H4 (cell line): ENCODE measurements around the gene NAPB. TPM values are rescaled to one million over a fixed set of nuclear protein-coding genes. Genes with fewer than 3 reads are reported as not detected.
A peak's percentile ranks its signal among the peaks of the same experiment; 100 is the strongest.
"Not testable (repeated sequence)": the region's sequence is repeated elsewhere in the genome, so short reads cannot be mapped to it uniquely, and the experiment has no call there.

ENCODE experiments used
- DNase-seq: peaks from one replicate; pipeline ENCODE4 v3.0.0-alpha.2; 2015; ENCODE audit warnings: low spot score
- total RNA-seq: library from RNA; depleted of rRNA; stranded (reverse); fragments of >200 nt; shearing (Covaris generic); gene quantifications from 2 replicates; pipeline ENCODE4 v1.2.3, GENCODE V29; 2014; rRNA removed

The NAPB gene
- 3.1 and 3.6 TPM in 2 replicates for total RNA-seq

DNA sequence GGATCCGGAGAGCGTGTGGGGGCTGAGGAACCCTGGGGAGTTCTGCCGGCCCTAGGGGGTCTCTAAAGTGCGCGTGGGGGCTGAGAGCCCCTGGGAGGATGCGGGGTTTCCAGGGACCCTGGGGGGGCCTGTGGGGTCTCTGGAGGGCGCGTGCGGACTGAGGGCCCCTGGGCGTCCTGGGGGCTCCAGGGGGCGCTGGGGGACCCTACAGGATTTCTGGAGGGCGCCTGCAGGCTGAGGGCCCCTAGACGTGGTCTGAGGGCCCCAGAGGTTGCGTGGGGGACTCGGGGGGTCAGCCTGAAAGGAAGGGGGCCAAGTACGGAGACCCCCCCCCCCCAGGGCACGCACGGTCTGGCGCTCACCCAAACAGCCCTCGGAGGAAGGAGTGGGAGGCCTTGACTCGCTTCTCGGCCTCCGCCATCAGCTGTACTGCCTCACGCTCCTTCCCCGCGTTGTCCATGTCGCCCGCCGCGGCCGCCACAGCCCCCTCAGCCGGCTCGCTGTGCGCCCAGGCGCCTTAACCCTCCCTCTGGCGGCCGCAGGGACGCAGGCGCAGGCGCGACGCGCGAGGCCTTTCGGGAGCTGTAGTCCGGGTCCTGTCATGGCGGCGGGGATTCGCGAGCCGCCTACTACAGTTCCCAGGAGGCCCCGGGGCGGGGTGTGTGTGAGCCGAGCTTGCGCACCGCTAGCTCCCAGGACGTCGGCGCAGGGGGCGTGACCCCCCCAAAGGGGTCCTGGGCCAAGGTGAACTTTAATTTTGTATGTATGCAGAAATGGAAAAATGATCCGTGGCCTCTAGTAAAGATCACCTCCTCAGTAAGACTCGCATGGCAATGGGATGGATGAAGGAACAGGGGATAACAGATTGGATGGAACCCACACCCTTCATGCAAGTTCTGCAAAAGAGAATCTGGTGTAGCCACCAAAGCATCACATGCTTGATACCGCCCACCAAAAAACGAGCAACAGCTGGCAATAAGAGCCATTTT lies at the start of gene NAPB:
Gene NAPB, minus strand, starts transcription at position 546 of the 989 bp plus-strand sequence. Its CDS starts 86 bp downstream, at position 460.
- DNase-seq = peak; percentile 84

DNA sequence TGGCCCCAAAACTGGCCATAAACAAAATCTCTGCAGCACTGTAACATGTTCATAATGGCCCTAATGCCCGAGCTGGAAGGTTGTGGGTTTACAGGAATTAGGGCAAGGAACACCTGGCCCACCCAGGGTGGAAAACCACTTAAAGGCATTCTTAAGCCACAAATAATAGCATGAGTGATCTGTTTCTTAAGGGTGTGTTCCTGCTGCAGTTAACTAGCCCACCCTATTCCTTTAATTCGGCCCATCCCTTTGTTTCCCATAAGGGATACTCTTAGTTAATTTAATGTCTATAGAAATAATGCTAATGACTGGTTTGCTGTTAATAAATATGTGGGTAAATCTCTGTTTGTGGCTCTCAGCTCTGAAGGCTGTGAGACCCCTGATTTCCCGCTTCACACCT lies 45.7 kb upstream of the NAPB start:
- not testable (repeated sequence) for DNase-seq

DNA sequence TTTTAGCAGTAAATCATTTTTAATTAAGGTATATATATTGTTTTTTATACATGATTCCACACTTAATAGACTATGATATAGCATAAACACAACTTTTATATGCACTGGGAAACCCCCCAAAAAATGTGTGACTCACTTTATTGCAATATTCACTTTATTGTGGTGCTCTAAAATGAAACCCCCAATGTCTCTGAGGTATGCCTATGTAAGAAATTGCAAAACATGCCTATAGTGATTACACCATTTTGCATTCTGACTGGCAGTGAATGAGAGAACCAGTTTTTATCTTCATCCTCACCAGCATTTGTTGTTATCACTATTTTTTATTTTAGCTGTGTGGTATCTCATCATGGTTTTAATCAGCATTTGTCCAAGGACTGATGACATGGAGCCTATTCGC lies 39.9 kb upstream of the NAPB start:
- no peak for DNase-seq

DNA sequence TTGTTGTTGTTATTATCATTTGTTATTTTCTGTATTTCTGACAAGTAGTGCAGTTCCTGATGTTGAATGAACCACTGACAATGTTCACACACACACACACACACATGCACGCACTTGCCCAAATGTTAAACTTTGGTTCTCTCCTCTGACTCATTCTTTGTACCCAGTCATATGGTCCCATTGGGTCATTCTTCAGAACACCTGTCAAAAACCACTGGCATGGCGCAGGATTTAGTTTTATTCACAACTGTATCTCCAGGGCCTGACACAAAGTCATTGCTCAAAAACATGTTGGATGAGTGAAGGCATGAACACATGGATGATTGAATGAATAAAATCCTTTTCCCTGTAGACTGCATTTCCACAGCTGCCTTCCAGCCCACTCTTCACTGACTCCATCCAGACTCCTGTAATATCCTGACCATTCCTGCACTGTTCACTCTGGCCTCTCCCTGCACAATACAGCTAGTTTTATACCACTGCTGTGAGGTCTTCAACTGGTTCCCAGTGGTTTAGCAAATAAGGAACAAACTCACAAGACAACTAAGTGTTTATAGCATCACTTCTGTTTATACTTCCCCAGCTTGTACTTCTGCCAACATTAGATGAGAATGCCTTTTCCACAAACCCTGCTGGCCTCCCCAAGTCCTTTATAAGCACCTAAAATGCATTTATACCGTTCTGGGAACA lies 38.3 kb upstream of the NAPB start:
- DNase-seq = no peak

DNA sequence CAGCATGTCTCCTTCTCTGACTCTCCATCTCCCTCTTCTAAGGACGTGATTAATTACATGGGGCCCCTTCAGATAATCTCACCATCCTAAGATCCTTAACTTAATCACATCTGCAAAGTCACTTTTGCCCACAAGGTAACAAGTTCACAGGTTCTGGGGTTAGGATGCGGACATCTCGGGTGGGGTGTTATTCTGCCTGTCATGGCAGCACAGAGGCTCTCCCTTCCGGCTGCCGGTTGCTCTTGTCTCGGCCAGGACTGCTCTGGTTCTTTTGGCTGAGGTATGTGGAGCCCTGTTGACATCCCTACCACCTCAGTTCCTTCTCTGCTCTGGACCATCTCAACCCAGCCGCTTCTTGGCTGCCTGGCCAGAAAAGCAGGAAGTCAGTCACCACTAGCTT lies 35.6 kb upstream of the NAPB start:
- no peak for DNase-seq

DNA sequence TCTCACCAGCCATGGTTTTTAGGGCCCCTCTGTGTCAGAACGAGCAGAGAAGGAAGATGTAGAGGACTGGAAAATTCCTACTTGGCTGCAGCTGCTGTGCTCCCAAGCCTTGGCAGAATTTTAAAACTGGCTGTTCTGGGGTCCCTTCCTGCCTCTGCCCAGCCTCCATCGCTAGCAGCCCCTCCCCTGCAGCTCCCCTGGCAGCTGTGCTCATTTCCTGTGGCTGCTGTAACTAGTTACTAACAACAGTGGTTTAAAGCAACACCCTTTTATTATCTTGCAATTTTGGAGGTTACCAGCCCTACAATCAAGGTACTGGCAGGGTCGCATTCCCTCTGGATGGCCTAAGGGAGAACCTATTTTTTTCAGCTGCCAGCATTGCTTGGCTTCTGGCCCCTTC lies 35.1 kb upstream of the NAPB start:
- DNase-seq = no peak

DNA sequence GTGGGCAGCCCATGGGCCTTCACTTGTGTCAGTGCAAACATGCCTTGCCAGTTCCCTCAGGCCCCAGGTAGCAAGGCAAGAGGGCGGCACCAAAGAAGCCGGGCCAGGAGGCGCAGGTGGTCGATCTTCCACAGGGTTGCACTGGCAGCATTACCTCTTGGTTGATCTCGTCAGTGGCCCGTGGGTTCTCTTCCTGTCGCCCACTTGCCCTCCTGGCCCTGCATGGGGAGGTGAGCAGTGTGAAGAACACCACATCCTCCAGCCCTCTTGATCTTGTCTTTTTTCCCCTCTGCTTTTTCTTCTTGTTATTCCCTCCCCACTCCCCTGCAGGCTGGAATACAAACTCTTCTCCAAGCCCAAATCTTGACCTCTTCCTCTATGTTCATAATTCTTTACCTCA lies 34.4 kb upstream of the NAPB start:
- no peak for DNase-seq

DNA sequence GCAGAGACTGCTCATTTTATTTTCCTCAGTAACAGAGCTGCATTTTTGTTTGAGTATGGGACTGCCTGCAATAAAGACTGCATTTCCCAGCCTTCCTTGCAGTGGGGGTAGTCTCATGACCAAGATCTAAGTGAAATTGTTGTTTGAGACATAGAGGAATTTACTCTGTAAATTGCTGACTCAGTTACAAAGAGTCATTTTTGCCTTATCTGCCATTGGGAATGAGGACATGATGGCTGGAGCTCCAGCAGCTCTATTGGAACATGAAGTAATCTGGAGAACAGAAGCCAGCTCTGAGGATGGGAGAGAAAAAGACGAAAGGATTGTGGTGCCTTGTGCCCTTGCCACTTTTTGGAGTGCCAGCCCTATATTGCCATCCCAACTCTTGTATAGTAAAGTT lies 33.5 kb upstream of the NAPB start:
- DNase-seq = no peak

DNA sequence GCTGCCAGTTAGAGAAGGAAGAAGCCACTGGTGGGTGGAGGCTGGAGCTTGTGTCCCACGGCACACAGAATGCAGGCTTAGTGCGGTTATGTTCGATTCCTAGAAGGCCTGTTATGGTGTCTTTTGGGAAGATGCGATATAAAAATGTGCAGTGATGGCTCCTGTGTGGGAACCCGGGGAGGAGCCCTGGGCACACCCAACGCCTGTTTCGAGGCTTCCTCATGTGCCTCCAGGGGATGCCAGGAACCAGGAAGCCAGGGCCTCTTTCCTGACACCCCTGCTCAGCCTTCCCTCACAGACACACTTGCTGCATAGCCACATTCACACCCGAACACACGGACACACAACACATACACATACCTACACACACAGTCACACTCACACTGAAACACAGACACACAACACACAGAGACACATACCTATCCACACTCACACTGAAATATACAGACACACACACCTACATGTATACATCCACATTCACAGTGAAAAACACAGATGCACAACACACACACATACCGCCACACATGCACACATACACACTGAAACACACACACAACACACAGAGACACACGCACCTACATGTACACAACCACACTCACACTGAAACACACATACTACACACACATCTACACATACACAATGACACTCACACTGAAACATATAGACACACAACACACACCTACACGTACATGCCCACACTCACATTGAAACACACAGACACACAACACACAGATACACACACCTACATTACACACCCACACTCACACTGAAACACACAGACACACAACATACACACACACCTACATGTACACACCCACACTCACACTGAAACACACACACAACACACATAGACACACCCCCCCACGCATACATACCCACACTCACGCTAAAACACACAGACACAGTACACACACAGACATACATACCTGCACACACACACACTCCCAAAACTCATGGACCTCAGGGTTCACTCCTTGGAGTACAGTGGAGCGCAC lies 32.6 kb upstream of the NAPB start:
- no peak for DNase-seq

DNA sequence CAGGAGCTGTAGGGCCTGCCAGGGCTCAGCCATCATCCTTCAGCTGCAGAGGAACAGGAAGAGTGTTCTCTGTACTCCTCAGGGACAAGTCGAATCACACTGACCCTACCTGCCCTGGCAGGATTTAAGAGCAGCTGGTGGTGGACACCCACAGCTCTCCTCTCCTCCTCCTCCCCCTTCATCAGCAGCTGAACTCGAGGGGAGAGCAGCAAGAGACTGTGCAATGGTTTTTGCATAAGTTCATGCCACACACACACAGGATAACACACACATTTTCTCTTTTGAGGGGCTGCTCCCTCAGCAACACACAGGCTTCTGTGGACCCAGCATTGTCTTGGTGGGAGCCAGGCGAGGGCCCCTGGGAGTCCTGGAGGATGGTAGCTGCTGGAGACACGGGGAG lies 31.5 kb upstream of the NAPB start, which contains the start of gene CST11:
Gene CST11, minus strand, starts transcription at position 101 of the 400 bp plus-strand sequence. Its CDS starts 65 bp downstream, at position 36.
- no peak for DNase-seq

DNA sequence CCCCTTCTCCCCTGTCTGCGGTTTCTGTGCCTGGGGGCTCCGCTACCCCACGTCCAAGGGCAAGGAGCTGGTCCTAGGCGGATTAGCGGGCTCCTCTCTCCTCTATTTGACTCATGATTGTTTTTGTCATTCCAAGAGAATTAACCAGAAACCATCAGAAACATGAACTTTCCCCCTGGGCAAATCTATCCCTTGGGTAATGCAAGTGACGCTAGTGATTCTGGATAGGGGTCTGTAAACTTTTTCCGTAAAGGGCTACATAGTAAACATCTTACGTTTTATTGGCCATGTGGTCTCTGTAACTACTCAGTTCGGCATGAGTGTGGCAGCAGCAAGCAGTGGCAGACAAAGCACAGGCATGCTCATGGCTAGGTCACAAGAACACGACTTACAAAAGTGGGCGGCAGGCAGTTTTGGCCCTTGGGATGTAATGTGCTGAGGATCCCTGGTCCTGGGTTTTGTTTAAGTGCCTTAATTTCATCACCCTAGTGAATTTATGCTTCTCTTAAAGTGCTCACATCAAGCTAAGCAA lies 30.7 kb upstream of the NAPB start:
- no peak for DNase-seq

DNA sequence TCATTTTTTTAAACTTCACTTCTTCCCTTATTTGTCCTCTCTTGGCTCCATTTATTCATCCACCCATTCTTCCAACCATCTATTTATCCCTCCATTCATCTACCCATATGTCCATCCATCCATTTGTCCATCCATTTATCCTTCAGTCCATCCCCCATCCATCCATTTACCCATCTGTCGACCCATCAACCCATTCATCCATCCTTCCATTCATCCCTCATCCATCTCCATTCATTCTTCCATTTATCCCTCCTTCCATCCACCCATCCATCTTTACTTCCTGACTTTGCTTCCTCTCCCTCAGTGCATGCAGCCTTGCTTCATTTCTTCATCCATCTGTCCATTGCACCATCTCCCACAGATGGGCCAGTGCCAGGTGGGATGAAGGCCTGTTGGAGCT lies 29.6 kb upstream of the NAPB start:
- no peak for DNase-seq

DNA sequence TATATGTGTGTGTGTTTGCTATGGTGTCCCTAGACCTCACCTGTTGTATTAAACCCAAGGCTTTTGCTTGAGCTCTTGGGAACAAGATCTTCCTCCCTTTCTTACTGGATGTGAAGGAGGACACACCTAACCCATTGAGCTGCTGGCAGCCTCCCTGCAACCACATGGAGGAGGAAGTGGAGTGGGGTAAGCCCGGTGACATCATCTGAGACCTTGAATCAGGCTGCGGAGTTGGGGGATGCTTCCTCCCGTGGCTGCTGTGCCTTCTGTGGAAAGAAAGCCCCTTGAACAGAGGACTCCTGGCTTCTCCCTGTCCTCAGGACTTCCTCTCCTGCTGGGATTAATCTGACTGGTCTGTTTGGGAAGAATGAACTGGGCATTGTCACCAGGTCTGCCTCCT lies 28.1 kb upstream of the NAPB start:
- DNase-seq = no peak

DNA sequence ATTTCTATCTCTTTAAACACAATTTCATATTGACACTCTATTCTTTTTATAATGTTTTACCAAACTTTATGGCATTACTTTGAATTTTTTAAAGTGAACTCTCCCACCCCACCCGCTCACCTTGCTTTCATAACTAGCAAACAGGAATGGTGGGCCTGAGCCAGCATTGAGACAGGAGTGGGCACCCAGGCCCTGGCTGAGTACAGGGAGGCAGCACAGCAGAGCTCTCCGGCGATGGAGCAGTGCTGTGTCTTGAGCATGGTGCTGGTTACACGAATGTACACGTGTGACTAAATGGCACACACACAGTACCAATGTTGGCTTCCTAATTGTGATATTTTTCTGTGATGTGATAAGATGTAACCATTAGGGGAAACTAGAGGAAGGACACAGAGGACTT lies 26.9 kb upstream of the NAPB start:
- DNase-seq = no peak

DNA sequence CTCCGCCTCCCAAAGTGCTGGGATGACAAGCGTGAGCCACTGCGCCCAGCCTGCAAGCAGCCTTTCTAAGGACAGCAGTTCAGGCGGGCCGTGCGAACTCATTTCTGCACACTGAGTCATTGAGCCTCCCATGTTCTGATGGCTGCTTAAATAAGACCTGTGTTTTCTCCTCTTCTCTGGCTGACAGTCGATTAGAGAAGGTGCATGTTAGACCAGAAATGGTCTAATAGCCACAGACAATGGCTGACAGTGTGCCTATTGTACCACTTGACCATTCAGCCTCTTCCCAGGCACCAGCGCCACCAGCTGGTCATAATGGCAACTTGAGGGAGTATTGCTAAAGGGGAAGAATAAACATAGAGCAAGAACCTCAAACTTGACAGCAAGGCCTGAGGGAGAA lies 25.2 kb upstream of the NAPB start:
- peak; percentile 49 for DNase-seq

DNA sequence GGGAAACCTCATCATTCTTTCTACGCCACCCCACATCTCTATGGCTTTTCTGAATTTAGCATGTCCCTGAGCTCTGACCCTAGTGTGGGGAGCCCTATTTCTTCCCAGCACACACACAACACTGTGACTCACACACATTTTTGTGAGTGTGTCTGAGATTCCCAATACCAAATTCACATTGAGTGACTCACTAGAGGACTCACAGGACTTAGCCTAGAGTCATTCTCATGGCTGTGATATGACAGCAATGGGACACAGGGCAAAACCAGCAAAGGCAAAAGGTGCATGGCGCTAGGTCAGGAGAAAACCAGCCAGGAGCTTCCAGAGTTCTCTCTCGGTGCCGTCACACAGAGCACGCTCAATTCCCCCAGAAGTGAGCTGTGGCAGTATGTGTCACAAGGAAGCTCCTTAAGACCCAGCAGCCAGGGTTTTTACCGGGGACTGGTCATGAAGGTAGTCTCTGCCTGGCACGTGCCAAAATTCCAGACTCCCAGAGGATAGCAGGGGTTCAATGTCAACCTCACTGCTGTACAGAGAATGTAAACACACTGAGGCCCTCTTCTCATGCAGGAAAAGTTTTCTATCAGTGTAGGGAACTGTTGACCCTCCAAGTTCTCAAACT lies 24.4 kb upstream of the NAPB start:
- peak; percentile 57 for DNase-seq

DNA sequence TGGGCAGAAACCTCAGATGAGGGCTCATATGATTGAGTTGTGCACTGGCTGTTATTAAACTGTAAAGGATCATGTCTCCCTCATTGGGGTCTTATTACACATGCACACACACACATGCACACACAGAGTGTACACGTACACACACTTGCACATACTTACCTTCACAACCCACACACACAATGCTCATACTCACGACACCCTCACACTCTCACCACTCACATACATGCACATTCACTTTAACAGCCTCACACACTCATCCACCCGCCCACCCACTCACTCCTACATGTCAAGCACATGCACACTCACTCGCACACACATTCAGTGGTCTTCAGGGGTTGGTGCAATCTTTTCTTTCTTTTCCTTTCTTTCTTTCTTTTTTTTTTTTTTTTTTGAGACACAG lies 23.6 kb upstream of the NAPB start:
- DNase-seq = no peak

DNA sequence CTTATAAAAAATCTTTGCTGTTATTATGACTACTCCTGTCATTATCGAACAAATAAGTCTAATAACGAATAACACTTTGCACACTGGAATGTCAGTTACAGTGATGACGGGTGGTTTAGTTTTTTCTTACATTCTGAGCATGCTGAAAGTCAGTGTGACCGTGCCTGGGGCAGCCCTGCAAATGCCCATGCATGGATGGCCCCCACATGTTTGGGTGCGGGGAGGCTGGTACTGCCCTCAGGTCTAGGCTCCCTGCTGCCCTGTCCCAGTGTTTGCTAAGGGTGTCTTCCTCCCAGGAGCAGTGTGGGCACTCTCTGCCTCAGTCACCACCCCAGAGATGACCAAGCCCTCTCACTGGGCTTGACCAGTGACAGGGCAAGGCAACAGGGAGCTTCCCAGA lies 21.1 kb upstream of the NAPB start:
- no peak for DNase-seq

DNA sequence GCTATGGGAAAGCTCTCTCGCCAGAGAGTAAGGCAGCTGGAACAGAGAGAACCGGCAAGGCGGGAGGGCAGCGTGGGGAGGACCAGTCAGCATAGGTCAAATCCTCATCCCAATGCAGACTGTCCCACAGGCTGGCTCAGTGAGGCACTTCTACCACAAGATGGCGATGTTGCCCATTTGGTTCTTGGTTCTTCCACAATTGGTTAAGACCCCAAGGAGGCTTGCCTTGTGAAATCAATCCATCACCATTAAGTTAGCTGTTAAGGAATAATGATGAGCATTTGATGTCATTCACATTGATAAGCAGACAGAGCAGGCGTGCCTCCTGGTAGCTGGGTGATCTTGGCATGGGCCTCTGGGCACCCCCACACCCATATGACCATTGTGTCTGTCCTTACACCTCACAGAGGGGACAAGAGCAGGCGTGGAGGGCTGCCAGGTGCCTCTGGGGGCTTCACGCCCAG lies 20.6 kb upstream of the NAPB start:
- DNase-seq = peak; percentile 59

DNA sequence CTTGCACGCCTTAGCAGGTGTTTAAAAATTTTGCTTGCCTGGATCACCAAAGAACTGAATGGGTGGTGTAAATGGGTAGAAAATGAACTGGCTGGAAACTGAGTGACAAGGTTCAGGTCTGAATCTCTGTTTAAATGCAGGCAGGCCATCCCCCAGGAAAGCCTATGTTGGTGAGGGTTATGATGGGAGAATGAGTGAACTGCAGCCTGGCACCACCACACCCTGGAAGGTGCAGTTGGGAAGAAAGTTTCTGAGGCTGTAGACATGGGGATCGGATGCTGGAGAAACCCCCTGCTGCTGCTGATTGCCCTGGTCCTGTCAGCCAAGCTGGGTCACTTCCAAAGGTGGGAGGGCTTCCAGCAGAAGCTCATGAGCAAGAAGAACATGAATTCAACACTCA lies 18.7 kb upstream of the NAPB start:
- no peak for DNase-seq

DNA sequence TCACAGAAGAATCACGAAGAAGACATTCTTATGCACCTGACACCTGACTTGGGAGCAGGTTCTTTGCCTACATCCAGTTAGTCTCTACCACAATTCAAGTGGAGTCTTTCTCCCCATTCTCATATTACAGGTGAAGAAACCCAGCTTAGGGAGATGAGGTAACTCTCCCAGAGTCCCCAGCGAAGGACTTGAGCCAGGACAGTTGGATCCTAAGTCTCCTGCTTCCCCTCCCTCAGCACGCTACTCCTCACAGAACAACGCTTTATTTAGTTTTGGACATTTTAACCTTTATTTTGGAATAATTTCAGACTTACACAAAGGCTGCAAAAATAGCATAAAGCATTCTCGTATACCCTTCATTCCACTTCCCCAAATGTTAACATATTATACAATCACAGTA lies 17.4 kb upstream of the NAPB start:
- DNase-seq = no peak
